Duodenal mucosa (tissue), 2 donors: Measurements from ENCODE around the gene CACNA1I.

ENCODE experiments used
- H3K27ac ChIP-seq: one replicate; pipeline ENCODE4 v1.7.0; 2013; ENCODE audit warnings: low read depth, low read length
- H3K27me3 ChIP-seq, 2 donors: one replicate each; pipeline ENCODE4 v1.7.0; 2013; ENCODE audit warnings: low read length in 2 of 2, control low read depth in 1 of 2; ENCODE audit not compliant: insufficient read depth in 2 of 2, control insufficient read depth in 1 of 2
- H3K36me3 ChIP-seq, 2 donors: one replicate each; pipeline ENCODE4 v1.7.0; 2013; ENCODE audit warnings: low read length in 2 of 2, control low read depth in 1 of 2; ENCODE audit not compliant: insufficient read depth in 2 of 2, control insufficient read depth in 1 of 2
- H3K4me1 ChIP-seq, 2 donors: one replicate each; pipeline ENCODE4 v1.7.0; 2013; ENCODE audit warnings: low read length in 2 of 2, control low read depth in 1 of 2; ENCODE audit not compliant: insufficient read depth in 2 of 2, control insufficient read depth in 1 of 2
- H3K4me3 ChIP-seq, 2 donors: one replicate each; pipeline ENCODE4 v1.7.0; 2013; ENCODE audit warnings: low read length in 2 of 2, low read depth in 1 of 2
- H3K9ac ChIP-seq, 2 donors: one replicate each; pipeline ENCODE4 v1.7.0; 2013; ENCODE audit warnings: low read length in 2 of 2, low read depth in 1 of 2
- H3K9me3 ChIP-seq, 2 donors: one replicate each; pipeline ENCODE4 v1.7.0; 2013; ENCODE audit warnings: low read length in 2 of 2, control low read depth in 1 of 2; ENCODE audit not compliant: control insufficient read depth in 1 of 2

CACNA1I gene

GRCh38 chr22:39556970-39557841 is 13.3 kb upstream of the CACNA1I start:
- Histone ChIP-seq H3K9me3 (no peaks in the 10 kb centered on the region), H3K27ac (no peak overlapping the region), H3K36me3 (no peaks in the 10 kb centered on the region), H3K27me3 (peaks cover 44 to 46% of the 10 kb centered on the region in 2 donors), H3K9ac (no peak overlapping the region), H3K4me3 (no peak overlapping the region), H3K4me1 (no peaks in the 10 kb centered on the region)

GRCh38 chr22:39558254-39558727 is 12.3 kb upstream of the CACNA1I start:
- Histone ChIP-seq H3K9me3 (no peaks in the 10 kb centered on the region), H3K4me1 (no peaks in the 10 kb centered on the region), H3K4me3 (no peak overlapping the region), H3K9ac (no peak overlapping the region), H3K27me3 (peaks cover 39 to 46% of the 10 kb centered on the region in 2 donors), H3K27ac (no peak overlapping the region), H3K36me3 (no peaks in the 10 kb centered on the region)

- Histone ChIP-seq H3K9ac (no peak overlapping the region), H3K27me3 (peaks cover 39 to 46% of the 10 kb centered on the region in 2 donors), H3K27ac (no peak overlapping the region), H3K36me3 (no peaks in the 10 kb centered on the region), H3K9me3 (no peaks in the 10 kb centered on the region), H3K4me1 (no peaks in the 10 kb centered on the region), H3K4me3 (no peak overlapping the region)
These were observed 11.6 kb upstream of the CACNA1I start for GRCh38 chr22:39558950-39559349.

GRCh38 chr22:39559456-39560105 is 11.0 kb upstream of the CACNA1I start:
- Histone ChIP-seq H3K4me1 (no peaks in the 10 kb centered on the region), H3K27me3 (peaks cover 39 to 46% of the 10 kb centered on the region in 2 donors), H3K4me3 (no peak overlapping the region), H3K36me3 (no peaks in the 10 kb centered on the region), H3K9ac (no peak overlapping the region), H3K27ac (no peak overlapping the region), H3K9me3 (no peaks in the 10 kb centered on the region)

- Histone ChIP-seq H3K4me1 (no peaks in the 10 kb centered on the region), H3K27ac (no peak overlapping the region), H3K9me3 (no peaks in the 10 kb centered on the region), H3K36me3 (no peaks in the 10 kb centered on the region), H3K9ac (no peak overlapping the region), H3K27me3 (peaks cover 39 to 46% of the 10 kb centered on the region in 2 donors), H3K4me3 (no peak overlapping the region)
These were observed 10.4 kb upstream of the CACNA1I start for GRCh38 chr22:39560127-39560526.

GRCh38 chr22:39562839-39563489 is 7.6 kb upstream of the CACNA1I start:
- Histone ChIP-seq H3K36me3 (no peaks in the 10 kb centered on the region), H3K9ac (no peak overlapping the region), H3K27me3 (peaks cover 18 to 25% of the 10 kb centered on the region in 2 donors), H3K4me3 (no peak overlapping the region), H3K27ac (no peak overlapping the region), H3K9me3 (no peaks in the 10 kb centered on the region), H3K4me1 (no peaks in the 10 kb centered on the region)

- no peaks in the 10 kb centered on the region for H3K9me3 ChIP-seq
- no peak overlapping the region for H3K9ac ChIP-seq
- H3K36me3 ChIP-seq: no peaks in the 10 kb centered on the region
- no peak overlapping the region for H3K27ac ChIP-seq
- H3K4me1 ChIP-seq: no peaks in the 10 kb centered on the region
- H3K27me3 ChIP-seq: peaks cover 10 to 17% of the 10 kb centered on the region in 2 donors
- no peak overlapping the region for H3K4me3 ChIP-seq
These were observed 6.8 kb upstream of the CACNA1I start for GRCh38 chr22:39563571-39564428.

- no peak overlapping the region for H3K27ac ChIP-seq
- no peak overlapping the region for H3K4me3 ChIP-seq
- H3K36me3 ChIP-seq: no peaks in the 10 kb centered on the region
- H3K9me3 ChIP-seq: no peaks in the 10 kb centered on the region
- peaks cover 2 to 9% of the 10 kb centered on the region in 2 donors for H3K27me3 ChIP-seq
- no peak overlapping the region for H3K9ac ChIP-seq
- H3K4me1 ChIP-seq: no peaks in the 10 kb centered on the region
These were observed 5.1 kb upstream of the CACNA1I start for GRCh38 chr22:39565414-39565944.

GRCh38 chr22:39567135-39567946 is 3.2 kb upstream of the CACNA1I start:
- Histone ChIP-seq H3K9ac (no peak overlapping the region), H3K27ac (no peak overlapping the region), H3K27me3 (no peaks in the 10 kb centered on the region), H3K4me1 (no peaks in the 10 kb centered on the region), H3K4me3 (no peak overlapping the region), H3K9me3 (no peaks in the 10 kb centered on the region), H3K36me3 (no peaks in the 10 kb centered on the region)
